CMK (cell line): ENCODE data around the gene GPR149.

Experiments
- DNase-seq: peaks from one replicate; pipeline ENCODE4 v3.0.0-alpha.2; 2010; ENCODE audit warnings: low read depth

Gene GPR149

DNA sequence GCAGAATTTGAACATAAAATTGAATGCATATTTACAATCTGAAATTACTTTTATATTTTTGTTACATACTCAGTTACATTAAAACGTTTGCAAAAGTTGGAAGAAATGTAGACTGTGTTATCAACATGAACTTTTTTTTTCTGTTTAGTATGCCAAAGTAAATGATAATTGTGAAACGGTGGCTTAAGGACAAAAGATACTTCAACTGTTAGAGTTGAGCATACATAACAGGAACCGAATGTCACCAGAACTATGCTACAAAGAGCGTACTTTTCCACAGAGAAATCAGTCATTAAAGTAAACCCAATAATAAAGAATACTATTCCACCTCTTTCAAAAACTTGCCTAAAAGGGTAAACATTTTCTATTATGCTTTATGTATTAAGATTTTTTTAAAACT, 91.4 kb downstream of the GPR149 start:
- DNase-seq, result no peak

DNA sequence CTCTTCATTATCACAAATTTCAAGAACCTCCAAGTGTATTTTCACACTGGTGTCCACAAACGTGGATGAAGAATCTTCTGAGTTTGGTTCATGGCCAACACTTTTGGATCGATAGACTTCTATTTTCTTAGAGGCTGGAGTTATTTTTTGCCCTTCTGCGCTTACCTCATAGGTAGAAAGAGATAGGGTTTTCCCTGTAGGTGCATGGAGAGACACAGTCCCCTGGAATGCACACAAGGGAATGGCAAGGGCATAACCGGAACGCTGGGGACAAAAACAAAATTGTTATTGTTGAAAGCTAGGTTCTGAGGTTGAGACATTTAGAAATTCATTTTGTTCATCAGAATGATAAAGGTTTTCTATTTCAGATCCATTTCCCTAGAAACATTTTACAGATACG, 92.0 kb downstream of the GPR149 start:
- DNase-seq, result no peak

GRCh38 chr3:154334973-154335420, 95.0 kb downstream of the GPR149 start:
- DNase-seq, result no peak

DNA sequence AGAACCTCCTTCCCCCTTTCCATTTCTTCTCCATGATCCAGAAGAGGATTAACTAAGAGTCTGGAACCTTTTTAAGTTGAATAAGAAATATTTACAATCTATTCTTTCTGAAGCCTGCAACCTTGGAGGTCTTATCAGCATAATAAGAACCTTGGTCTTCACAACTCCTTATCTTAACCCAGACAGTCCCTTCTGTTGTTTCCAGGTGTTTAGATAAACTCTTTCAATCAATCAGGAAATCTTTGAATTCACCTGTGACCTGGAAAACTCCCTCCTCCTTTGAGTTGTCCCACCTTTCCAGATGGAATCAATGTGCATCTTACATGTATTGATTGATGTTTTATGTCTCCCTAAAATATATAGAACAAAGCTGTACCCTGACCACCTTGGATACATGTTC, 102.1 kb downstream of the GPR149 start:
- no peak for DNase-seq

GRCh38 chr3:154324919-154325318, 105.1 kb downstream of the GPR149 start:
- no peak for DNase-seq

- DNase-seq, result peak; percentile 79
Observed at GRCh38 chr3:154323891-154324738, 105.9 kb downstream of the GPR149 start, which contains the start of gene DHX36. Gene DHX36, minus strand, starts transcription at chr3:154324487. Its CDS starts 71 bp downstream, at chr3:154324416.

- DNase-seq, result no peak
Observed at GRCh38 chr3:154316974-154317767, 112.8 kb downstream of the GPR149 start.

- DNase-seq, result no peak
Observed at GRCh38 chr3:154314152-154314551, 115.8 kb downstream of the GPR149 start.

- DNase-seq, result no peak
Observed at GRCh38 chr3:154310840-154311239, 119.2 kb downstream of the GPR149 start.

GRCh38 chr3:154307363-154307762, 122.6 kb downstream of the GPR149 start:
- no peak for DNase-seq

- DNase-seq, result no peak
Observed at GRCh38 chr3:154304936-154305335, 125.1 kb downstream of the GPR149 start.

GRCh38 chr3:154304116-154304786, 125.7 kb downstream of the GPR149 start:
- no peak for DNase-seq

GRCh38 chr3:154301561-154301960, 128.4 kb downstream of the GPR149 start:
- no peak for DNase-seq

DNA sequence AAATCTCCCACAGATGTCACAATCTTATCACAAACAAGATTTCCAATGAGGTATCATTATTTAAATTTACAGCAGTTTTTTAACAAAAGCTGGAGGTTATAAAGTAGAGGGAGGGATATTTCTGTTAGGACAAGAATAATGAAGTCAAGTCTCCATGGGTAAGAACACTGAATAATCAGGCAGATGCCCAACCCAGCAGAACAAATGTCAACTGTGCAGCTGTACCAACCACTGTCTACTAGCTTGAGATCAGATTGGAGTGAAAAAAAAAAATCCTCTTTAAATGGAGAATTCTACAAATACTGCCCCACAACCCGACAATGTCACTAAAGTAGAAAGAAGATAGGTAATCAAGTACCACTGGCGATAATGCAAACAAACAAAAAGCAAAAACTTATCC, 136.0 kb downstream of the GPR149 start:
- no peak for DNase-seq

DNA sequence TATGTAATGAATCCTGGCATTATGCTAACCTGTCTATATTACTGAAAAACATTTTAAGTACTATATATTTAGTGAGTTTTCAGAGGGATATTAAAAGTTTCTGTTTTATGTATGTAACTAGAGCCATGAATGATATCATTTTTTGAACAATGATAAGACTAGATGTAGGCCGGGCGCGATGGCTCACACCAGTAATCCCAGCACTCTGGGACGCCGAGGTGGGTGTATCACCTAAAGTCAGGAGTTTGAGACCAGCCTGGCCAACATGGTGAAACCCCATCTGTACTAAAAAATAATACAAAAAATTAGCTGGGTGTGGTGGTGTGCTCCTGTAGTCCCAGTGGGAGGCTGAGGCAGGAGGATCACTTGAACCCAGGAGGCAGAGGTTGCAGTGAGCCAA, 139.8 kb downstream of the GPR149 start:
- DNase-seq, result no peak
